ENCODE measurements around the gene POU3F1.
"Not testable (repeated sequence)": the region's sequence is repeated elsewhere in the genome, so short reads cannot be mapped to it uniquely, and the experiment has no call there.

The POU3F1 gene

GRCh38 chr1:38047603-38048141 is 1.1 kb upstream of the POU3F1 start:
- DNase-seq (ENCODE audit: low read depth): no peak

GRCh38 chr1:38046884-38047602 is 450 bp upstream of the POU3F1 start:
- DNase-seq (ENCODE audit: low read depth): peak; percentile 61

- no peak for DNase-seq (ENCODE audit: low read depth)
Observed at GRCh38 chr1:38045401-38046332, 926 bp downstream of the POU3F1 start.

GRCh38 chr1:38044221-38045215 is 2.1 kb downstream of the POU3F1 start:
- no peak for DNase-seq (ENCODE audit: low read depth)

- no peak for DNase-seq (ENCODE audit: low read depth)
Observed at GRCh38 chr1:38043036-38043747, 3.4 kb downstream of the POU3F1 start.

GRCh38 chr1:38041936-38042834 is 4.4 kb downstream of the POU3F1 start:
- no peak for DNase-seq (ENCODE audit: low read depth)

- no peak for DNase-seq (ENCODE audit: low read depth)
Observed at GRCh38 chr1:38039331-38040088, 7.1 kb downstream of the POU3F1 start.

- no peak for DNase-seq (ENCODE audit: low read depth)
Observed at GRCh38 chr1:38038861-38039260, 7.7 kb downstream of the POU3F1 start.

- DNase-seq (ENCODE audit: low read depth): no peak
Observed at GRCh38 chr1:38037221-38037939, 9.2 kb downstream of the POU3F1 start.

- DNase-seq (ENCODE audit: low read depth): no peak
Observed at GRCh38 chr1:38034871-38035270, 11.7 kb downstream of the POU3F1 start.

GRCh38 chr1:38032992-38033391 is 13.6 kb downstream of the POU3F1 start:
- not testable (repeated sequence) for DNase-seq (ENCODE audit: low read depth)

GRCh38 chr1:38031513-38031866 is 15.1 kb downstream of the POU3F1 start:
- no peak for DNase-seq (ENCODE audit: low read depth)

- DNase-seq (ENCODE audit: low read depth): no peak
Observed at GRCh38 chr1:38030596-38031512, 15.7 kb downstream of the POU3F1 start.

- no peak for DNase-seq (ENCODE audit: low read depth)
Observed at GRCh38 chr1:38029685-38030511, 16.7 kb downstream of the POU3F1 start.

- DNase-seq (ENCODE audit: low read depth): no peak
Observed at GRCh38 chr1:38029081-38029681, 17.4 kb downstream of the POU3F1 start.

- no peak for DNase-seq (ENCODE audit: low read depth)
Observed at GRCh38 chr1:38028671-38029070, 17.9 kb downstream of the POU3F1 start.

All from stimulated activated CD8-positive, alpha-beta memory T cell treated with anti-CD3 and anti-CD28 coated beads, Interleukin-15, amount 100 ng/mL, for 24 hours (primary cell).